CD14-positive monocyte (primary cell): ENCODE results near the gene INPP5B. TPM values are rescaled to one million over a fixed set of nuclear protein-coding genes. Genes with fewer than 3 reads are reported as not detected.
A peak's percentile ranks its signal among the peaks of the same experiment; 100 is the strongest.

Experiments
- DNase-seq, 3 donors: peaks; one replicate each; pipeline ENCODE4 v3.0.0-alpha.2; 2011 to 2022
- H2AFZ ChIP-seq: 2 replicates; pipeline ENCODE4 v1.6.0; 2012; ENCODE audit warnings: mild to moderate bottlenecking, low read depth, low read length, inconsistent platforms; ENCODE audit not compliant: insufficient read depth, poor library complexity, severe bottlenecking
- H3K27ac ChIP-seq, 2 donors: 1 replicate in 1 of 2; 2 replicates in 1 of 2; pipeline ENCODE4 v1.5.1; 2012 to 2013; ENCODE audit warnings: low read length in 2 of 2, control low read depth in 1 of 2, inconsistent platforms in 1 of 2, low read depth in 1 of 2, mild to moderate bottlenecking in 1 of 2
- H3K27me3 ChIP-seq, 2 donors: one replicate each; pipeline versions ENCODE4 v1.6.0 to v1.6.1; 2011 to 2013; ENCODE audit warnings: low read length in 2 of 2; ENCODE audit not compliant: control insufficient read depth in 2 of 2, insufficient read depth in 2 of 2
- H3K36me3 ChIP-seq, 2 donors: replicated peaks in 1 of 2; 1 replicate in 1 of 2; 2 replicates in 1 of 2; pipeline versions ENCODE4 v1.5.1 to v1.6.1; 2012 to 2013; ENCODE audit warnings: low read length in 2 of 2, control low read depth in 1 of 2, inconsistent platforms in 1 of 2, mild to moderate bottlenecking in 1 of 2; ENCODE audit not compliant: insufficient read depth in 2 of 2, control insufficient read depth in 1 of 2
- H3K4me1 ChIP-seq, 2 donors: 1 replicate in 1 of 2; 2 replicates in 1 of 2; pipeline versions ENCODE4 v1.5.1 to v1.6.1; 2012 to 2013; ENCODE audit warnings: low read length in 2 of 2, control low read depth in 1 of 2, inconsistent platforms in 1 of 2, mild to moderate bottlenecking in 1 of 2, moderate library complexity in 1 of 2; ENCODE audit not compliant: insufficient read depth in 2 of 2, control insufficient read depth in 1 of 2
- H3K4me2 ChIP-seq: replicated peaks from 2 replicates; pipeline ENCODE3; 2012; ENCODE audit warnings: low read length, moderate library complexity, mild to moderate bottlenecking; ENCODE audit not compliant: poor library complexity, severe bottlenecking; ENCODE audit errors: extremely low read depth
- H3K4me3 ChIP-seq, 3 experiments: fragments of 200-600 bp in 1 of 3; sonication (generic) in 1 of 3; replicated peaks in 1 of 3; 1 replicate in 2 of 3; 2 replicates in 1 of 3; pipeline ENCODE4 v1.5.1; 2011 to 2013; ENCODE audit warnings: low read length in 3 of 3, mild to moderate bottlenecking in 3 of 3, control low read depth in 2 of 3, low read depth in 2 of 3, inconsistent platforms in 1 of 3, moderate library complexity in 1 of 3
- H3K79me2 ChIP-seq: 2 replicates; pipeline ENCODE4 v1.6.0; 2012; ENCODE audit warnings: mild to moderate bottlenecking, control low read depth, inconsistent platforms, low read length, moderate library complexity; ENCODE audit not compliant: insufficient read depth
- H3K9ac ChIP-seq: 2 replicates; pipeline ENCODE4 v1.6.0; 2017; ENCODE audit warnings: low read length, mild to moderate bottlenecking; ENCODE audit not compliant: insufficient read depth, poor library complexity, severe bottlenecking
- H3K9me3 ChIP-seq, 2 donors: replicated peaks in 1 of 2; 1 replicate in 1 of 2; 2 replicates in 1 of 2; pipeline versions ENCODE4 v1.5.1 to v1.6.1; 2012 to 2013; ENCODE audit warnings: low read length in 2 of 2, control low read depth in 1 of 2; ENCODE audit not compliant: control insufficient read depth in 1 of 2, insufficient read depth in 1 of 2
- H4K20me1 ChIP-seq: 2 replicates; pipeline ENCODE4 v1.6.0; 2012; ENCODE audit warnings: mild to moderate bottlenecking, low read length, control low read depth, moderate library complexity; ENCODE audit not compliant: insufficient read depth
- H3K27ac Mint-ChIP-seq, 7 donors: one replicate each; pipeline ENCODE4 v1.8.0; 2020; ENCODE audit warnings: mild to moderate bottlenecking in 7 of 7, mixed read lengths in 7 of 7, moderate library complexity in 6 of 7, inconsistent platforms in 2 of 7
- H3K27me3 Mint-ChIP-seq, 3 donors: one replicate each; pipeline ENCODE4 v1.8.0; 2021 to 2022; ENCODE audit warnings: low read depth in 3 of 3, mild to moderate bottlenecking in 3 of 3, mixed read lengths in 3 of 3, moderate library complexity in 3 of 3, inconsistent platforms in 1 of 3
- H3K36me3 Mint-ChIP-seq, 2 donors: one replicate each; pipeline ENCODE4 v1.8.0; 2020; ENCODE audit warnings: mixed read lengths in 2 of 2, inconsistent platforms in 1 of 2, mild to moderate bottlenecking in 1 of 2
- H3K4me1 Mint-ChIP-seq: one replicate; pipeline ENCODE4 v1.8.0; 2020; ENCODE audit warnings: mild to moderate bottlenecking, mixed read lengths
- H3K4me3 Mint-ChIP-seq, 2 donors: one replicate each; pipeline ENCODE4 v1.8.0; 2020; ENCODE audit warnings: mild to moderate bottlenecking in 2 of 2, mixed read lengths in 2 of 2, moderate library complexity in 1 of 2
- H3K9me3 Mint-ChIP-seq, 7 donors: one replicate each; pipeline ENCODE4 v1.8.0; 2020 to 2022; ENCODE audit warnings: mixed read lengths in 7 of 7, mild to moderate bottlenecking in 6 of 7, moderate library complexity in 6 of 7, inconsistent platforms in 2 of 7
- WGBS: methylation state at CpG from one replicate; pipeline ENCODE4 v1.1.5; 2013; ENCODE audit warnings: missing lambda C conversion rate; ENCODE audit not compliant: insufficient coverage; 5-methylcytosine and 5-hydroxymethylcytosine counted together
- intact Hi-C, 2 donors: fragments of 100-400 bp; cut with micrococcal nuclease; formaldehyde crosslinking; loops; one replicate each; pipeline versions ENCODE4 v1.15.0 to v1.15.1; 2023
- polyA plus RNA-seq, 3 donors: library from polyadenylated mRNA; depleted of rRNA in 1 of 3; unstranded in 2 of 3; stranded (reverse) in 1 of 3; fragments of 300-500 nt in 2 of 3; fragments of >200 nt in 1 of 3; fragmentation: Illumina TruSeq in 2 of 3; gene quantifications; 1 replicate in 2 of 3; 2 replicates in 1 of 3; pipeline ENCODE4 v1.2.3, GENCODE V29; 2012 to 2021
- TF ChIP-seq, protein P1 (sequence below): fragments of 200-600 bp; IDR thresholded peaks from one replicate; pipeline ENCODE4 v1.8.0; 2022; ENCODE audit warnings: antibody characterized with exemption, mild to moderate bottlenecking

Gene INPP5B
- polyA plus RNA-seq, 3 donors: 3.0 to 13.1 (median 5.8) TPM

- H2AFZ ChIP-seq: no peak overlapping the region
- peaks cover 2% of the 10 kb centered on the region for H4K20me1 ChIP-seq
- peak in 1 of 3 donors; percentile 36 for DNase-seq
- WGBS: no CpG with 5 or more reads among the region's 3 CpGs
- Mint-ChIP-seq H3K27me3 (no peaks in the 10 kb centered on the region), H3K9me3 (no peaks in the 10 kb centered on the region), H3K36me3 (peaks cover 36 to 64% of the 10 kb centered on the region in 2 donors), H3K4me3 (no peak overlapping the region), H3K4me1 (peaks cover 19% of the 10 kb centered on the region), H3K27ac (peak overlapping the region in 2 of 7 donors; percentile 38 to 58)
- H3K79me2 ChIP-seq: peaks cover 22% of the 10 kb centered on the region
- no peak overlapping the region for H3K4me2 ChIP-seq
- TF ChIP-seq, protein P1, sequence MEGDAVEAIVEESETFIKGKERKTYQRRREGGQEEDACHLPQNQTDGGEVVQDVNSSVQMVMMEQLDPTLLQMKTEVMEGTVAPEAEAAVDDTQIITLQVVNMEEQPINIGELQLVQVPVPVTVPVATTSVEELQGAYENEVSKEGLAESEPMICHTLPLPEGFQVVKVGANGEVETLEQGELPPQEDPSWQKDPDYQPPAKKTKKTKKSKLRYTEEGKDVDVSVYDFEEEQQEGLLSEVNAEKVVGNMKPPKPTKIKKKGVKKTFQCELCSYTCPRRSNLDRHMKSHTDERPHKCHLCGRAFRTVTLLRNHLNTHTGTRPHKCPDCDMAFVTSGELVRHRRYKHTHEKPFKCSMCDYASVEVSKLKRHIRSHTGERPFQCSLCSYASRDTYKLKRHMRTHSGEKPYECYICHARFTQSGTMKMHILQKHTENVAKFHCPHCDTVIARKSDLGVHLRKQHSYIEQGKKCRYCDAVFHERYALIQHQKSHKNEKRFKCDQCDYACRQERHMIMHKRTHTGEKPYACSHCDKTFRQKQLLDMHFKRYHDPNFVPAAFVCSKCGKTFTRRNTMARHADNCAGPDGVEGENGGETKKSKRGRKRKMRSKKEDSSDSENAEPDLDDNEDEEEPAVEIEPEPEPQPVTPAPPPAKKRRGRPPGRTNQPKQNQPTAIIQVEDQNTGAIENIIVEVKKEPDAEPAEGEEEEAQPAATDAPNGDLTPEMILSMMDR: no peak
- peaks cover 46 to 60% of the 10 kb centered on the region in 2 donors for H3K36me3 ChIP-seq
- H3K27ac ChIP-seq: no peak overlapping the region
- peaks cover 19 to 28% of the 10 kb centered on the region in 2 donors for H3K4me1 ChIP-seq
- no peak overlapping the region for H3K4me3 ChIP-seq
- H3K9ac ChIP-seq: no peak overlapping the region
- intact Hi-C loops: no loop called here
- H3K27me3 ChIP-seq: no peaks in the 10 kb centered on the region
- no peaks in the 10 kb centered on the region for H3K9me3 ChIP-seq
These were observed 84.5 kb downstream of the INPP5B start for GRCh38 chr1:37862330-37862729.

GRCh38 chr1:37861151-37861550, 85.7 kb downstream of the INPP5B start:
- no peak for DNase-seq
- Histone ChIP-seq H3K9ac (no peak overlapping the region), H3K9me3 (no peaks in the 10 kb centered on the region), H3K79me2 (peaks cover 33% of the 10 kb centered on the region), H3K27me3 (no peaks in the 10 kb centered on the region), H3K4me3 (no peak overlapping the region), H3K4me1 (peaks cover 31 to 40% of the 10 kb centered on the region in 2 donors), H4K20me1 (peaks cover 3% of the 10 kb centered on the region), H3K4me2 (no peak overlapping the region), H3K27ac (no peak overlapping the region), H3K36me3 (peaks cover 43 to 59% of the 10 kb centered on the region in 2 donors), H2AFZ (no peak overlapping the region)
- H3K27me3 Mint-ChIP-seq: no peaks in the 10 kb centered on the region
- TF ChIP-seq, protein P1: no peak
- intact Hi-C loops: loop anchor here in 1 of 2 donors (2.0 kb wide), 2 partner anchors 30 to 168 kb away; partner anchors contain the start of gene CDCA8
- peaks cover 38 to 65% of the 10 kb centered on the region in 2 donors for H3K36me3 Mint-ChIP-seq
- H3K4me1 Mint-ChIP-seq: peaks cover 31% of the 10 kb centered on the region
- WGBS: 98% methylated on average over 4 of the region's 4 CpGs
- H3K27ac Mint-ChIP-seq: peak overlapping the region in 1 of 7 donors; percentile 25
- no peaks in the 10 kb centered on the region for H3K9me3 Mint-ChIP-seq
- no peak overlapping the region for H3K4me3 Mint-ChIP-seq
